GM18502 (cell line): ENCODE measurements around the gene AMFR.
A peak's percentile ranks its signal among the peaks of the same experiment; 100 is the strongest.

Source experiments
- ATAC-seq: cut with Tn5 transposase; IDR thresholded peaks from one replicate; pipeline ENCODE4 v1.9.1; 2021; ENCODE audit warnings: mild to moderate bottlenecking; ENCODE audit not compliant: unreplicated experiment, poor library complexity

Gene AMFR

DNA sequence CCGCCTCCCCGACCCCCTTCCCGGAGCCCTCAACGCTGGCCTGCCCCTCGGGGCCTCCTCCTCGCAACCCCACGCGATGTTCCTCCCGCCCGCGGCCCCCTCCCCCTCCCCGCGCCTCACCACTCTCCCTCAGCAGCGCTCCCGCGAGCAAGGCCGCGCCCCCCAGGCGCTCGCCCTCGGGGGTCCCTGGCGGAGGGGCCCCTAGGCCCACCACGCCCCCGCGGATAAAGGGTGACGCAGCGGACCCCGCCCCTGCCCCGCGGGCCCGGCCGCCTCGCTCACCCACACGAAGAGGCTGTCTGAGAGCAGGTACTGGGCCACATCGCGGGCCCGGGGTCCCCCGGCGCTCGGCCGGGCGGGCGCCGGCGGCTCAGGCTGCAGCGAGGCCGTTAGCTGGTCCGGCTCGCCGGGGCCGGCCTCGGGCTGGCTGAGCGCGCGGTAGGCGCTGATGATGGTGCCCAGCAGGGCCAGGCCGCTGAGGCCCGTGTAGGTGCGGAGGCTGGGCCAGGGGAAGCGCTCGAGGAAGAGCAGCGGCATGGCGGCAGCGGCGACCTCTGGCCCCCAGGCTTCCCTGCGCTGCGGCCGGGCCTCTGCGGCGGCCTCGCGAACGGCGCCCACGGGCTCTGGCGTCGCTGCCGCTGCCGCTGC, 430 bp downstream of the AMFR start:
- ATAC-seq, result peak; percentile 43

DNA sequence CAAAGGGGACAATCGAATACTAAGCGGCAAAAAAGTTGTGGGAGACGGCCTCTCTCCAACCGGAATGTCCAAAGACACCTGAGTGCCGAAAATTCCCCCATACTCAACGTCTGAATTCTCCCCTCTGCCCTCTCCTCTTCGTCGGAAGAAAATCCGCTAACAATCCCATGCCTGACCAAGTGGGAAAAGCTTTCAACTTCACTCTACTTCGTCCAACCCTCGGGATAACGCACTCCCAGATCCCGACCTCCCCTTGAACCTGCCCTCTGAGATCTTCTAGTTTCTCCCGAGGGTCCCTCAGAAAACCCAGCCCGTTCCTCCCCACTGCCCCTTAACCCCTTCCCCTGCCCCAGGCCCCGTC, 961 bp downstream of the AMFR start:
- ATAC-seq, result no peak

DNA sequence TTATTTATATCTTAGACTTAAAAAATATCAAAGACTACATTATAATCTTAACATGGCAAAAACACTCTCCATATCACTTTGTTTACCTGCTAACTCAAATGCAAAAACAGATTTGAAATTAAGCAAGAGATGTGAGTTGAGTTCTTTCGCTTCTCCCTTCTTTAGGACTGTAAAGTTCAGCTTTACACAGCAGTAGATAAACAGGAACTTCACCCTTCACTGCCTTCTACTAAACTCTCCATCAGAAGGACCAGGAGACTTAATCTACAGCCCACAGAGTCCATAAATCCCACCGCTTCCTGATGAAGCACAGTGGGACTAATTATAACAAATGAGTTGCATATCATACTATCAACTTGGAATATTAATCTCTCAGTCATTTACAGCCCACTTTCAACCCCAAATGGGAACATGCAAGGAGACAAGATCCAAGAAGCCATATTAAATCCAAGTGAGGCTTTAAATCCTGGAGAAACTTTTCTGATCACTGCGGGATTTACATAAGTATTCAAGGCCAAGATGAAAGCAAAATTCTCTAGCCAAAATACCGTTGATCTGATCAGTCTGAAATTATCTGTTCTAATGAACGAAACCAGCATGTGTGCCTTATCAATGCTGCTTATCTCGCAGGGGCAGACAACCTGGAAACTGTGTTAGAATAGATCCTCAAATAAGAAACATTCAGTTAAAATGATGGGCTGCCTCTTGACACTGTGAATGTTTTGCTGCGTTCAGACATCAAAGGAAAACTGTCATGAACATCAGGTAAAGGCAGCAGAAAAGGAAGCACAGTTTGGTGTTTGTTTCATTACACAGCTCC, 1.6 kb downstream of the AMFR start:
- no peak for ATAC-seq

DNA sequence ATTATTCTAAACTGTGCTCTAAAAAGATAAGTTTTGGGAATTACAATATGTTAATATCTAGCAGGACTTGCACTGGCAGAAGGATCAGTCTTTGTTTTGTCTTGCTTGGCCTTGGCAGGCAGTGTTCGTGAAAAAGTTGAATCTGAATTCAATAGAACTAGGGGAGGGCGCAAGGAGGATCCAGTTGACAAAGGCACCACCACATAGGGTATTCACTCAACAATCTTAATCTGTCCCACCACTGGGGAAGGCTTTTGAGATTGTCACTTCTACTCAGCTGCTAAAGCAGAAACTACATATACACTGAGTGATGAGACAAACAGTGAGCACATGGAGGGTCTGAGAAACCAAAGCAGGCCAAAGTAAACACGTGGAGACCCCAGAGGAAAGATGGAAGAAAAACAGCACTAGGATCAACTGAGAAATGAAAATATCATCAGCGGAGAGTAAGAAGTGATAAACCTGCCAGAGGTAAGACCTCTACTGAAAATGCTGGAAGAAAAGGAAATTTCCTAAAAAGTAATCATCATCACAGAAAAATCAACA, 2.4 kb downstream of the AMFR start:
- no peak for ATAC-seq

DNA sequence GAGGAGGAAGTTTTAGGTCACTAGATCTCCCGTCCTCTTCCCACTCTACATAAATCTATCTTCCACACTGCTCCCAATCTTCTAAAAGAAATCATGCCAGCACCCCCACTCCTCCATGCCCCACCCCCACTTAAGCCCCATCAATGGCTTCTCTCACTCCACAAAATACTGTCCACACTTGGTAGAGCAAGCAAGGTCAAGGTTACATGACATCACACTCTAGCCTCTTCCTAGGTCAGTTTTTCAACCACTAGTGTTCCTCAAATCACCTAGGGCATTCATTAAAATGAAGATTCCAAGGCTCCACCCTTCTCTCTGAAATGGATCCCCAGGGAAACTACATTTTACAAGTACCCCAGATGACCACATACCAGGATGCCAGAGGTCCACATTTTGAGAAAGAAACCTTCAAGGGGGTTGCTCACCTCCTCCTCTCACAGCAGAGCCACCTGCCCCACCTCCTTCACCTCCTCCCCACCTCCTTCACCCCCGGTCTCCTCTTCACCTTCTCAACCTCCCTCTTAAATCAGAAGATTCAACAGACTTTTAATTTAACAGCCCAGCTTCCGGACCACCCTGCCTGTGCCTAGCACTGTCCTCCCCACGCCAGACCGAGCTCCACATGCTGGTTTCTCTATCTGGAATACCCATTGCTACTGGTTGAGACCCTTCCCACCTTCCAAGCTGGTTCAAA, 3.2 kb downstream of the AMFR start:
- no peak for ATAC-seq

DNA sequence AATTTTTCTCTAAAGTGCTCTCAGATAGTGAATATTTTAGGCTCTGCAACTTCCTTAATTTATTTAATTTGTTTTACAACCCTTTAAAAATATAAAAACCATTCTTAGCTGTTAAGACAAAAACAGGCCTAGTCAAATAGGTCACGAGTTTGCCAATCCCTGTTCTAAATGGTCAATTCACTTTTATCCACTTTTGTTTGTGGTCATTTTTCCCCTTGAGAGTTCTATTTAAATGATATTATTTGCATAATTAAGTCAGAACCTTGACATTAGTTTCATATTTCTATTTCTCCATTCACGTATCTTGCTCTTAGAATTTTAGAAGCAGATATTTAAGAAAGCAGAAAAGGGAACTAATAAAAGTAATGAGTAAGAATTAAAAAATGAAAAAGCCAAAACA, 4.0 kb downstream of the AMFR start:
- no peak for ATAC-seq

DNA sequence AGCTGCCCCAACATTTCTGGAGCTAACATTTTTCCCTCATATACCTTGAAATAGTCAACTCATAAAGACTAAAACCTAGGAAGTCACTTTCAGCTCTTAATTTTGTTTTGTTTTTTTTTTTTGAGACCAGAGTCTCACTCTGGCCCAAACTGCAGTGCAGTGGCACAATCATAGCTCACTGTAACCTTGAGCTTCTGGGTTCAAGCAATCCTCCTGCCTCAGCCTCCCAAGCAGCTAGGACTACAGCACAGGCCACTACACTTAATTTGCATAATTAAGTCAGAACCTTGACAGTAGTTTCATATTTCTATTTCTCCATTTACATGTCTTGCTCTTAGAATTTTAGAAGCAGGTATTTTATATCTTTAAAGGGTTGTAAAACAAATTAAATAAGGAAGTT, 4.7 kb downstream of the AMFR start:
- no peak for ATAC-seq

DNA sequence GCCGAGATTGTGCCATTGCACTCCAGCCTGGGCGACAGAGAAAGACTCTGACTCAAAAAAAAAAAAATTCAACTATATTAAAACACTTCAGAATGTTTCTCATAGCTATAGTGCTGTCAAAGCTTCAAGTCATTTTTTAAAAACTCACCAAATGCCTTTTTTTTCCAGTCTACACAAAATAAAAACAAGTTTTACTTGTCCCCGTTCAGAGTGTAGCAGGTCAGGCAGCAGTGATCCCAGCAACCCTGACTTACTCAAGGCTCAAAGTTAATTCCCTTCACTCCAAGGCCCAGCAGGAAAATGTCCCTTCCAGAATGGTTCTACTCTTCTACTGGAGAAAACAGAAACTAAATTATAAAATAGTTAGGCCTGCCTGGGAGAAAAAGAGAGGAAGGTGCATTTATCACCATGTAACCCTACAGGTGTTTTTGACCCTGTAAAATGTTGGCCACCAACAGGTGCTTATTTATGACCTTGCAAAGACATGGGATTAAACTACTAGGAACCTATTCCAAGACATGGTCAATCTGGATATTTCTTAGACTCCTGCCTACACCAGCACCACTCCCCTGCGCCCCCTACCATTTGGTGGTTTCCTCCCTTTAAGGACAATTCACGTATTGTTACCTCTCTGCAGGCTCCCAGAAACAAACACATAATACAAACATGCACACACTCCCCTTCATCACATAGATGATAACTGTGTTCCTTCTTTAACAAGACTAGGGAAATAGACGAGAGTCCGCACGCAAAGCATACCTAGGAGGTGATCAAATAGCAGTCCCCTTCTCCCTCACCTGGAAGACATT, 5.4 kb downstream of the AMFR start:
- ATAC-seq, result no peak

DNA sequence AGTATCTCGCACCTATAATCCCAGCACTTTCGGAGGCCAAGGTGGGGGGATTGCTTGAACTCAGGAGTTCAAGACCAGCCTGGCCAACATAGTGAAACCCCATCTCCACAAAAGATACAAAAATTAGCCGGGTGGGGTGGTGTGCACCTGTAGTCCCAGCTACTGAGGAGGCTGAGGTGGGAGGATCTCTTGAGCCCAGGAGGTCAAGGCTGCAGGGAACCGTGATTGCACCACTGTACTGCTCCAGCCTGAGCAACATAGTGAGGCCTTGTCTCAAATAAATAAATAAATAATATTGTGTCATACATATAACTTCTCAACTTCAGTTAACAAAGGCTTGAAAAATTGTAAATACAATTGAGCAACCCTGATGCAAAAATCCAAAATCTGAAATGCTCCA, 8.2 kb downstream of the AMFR start:
- ATAC-seq, result no peak

DNA sequence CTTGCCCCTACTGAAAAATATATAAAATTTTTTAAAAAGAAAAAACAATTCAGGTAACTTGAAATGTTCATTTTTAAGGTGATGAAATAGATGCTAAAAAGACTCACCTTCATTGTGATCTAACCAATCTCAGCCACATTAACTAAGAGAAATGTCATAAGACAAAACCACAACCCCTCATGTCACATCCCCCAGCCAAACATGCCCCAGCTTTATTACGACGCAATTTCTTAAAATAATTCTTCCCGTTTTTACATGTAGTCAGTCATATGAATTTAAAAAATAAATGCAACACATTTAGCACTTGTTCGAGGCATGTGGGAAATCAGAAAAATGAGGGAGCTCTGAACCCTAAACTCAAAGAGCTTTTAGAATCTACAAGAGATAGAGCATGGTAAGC, 9.5 kb downstream of the AMFR start:
- no peak for ATAC-seq

DNA sequence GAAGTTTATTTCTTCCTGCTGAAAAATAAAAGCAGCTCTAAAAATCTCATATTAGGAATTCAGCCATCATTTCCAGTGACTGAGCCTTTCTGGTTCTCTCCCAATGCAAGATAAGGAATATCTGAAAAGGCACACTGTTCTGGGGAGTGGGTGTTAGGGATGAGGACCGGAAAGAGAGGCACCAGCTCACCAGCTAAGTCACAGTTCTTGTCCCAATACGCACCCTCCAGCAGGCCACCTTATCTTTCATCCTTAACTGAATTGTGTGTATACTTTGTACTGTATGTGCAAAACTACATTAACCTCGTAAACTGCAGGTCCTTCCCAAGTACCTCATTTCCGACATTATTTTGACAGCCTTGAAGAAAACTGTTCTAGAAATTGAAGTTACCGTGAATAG, 11.0 kb downstream of the AMFR start:
- ATAC-seq, result no peak

DNA sequence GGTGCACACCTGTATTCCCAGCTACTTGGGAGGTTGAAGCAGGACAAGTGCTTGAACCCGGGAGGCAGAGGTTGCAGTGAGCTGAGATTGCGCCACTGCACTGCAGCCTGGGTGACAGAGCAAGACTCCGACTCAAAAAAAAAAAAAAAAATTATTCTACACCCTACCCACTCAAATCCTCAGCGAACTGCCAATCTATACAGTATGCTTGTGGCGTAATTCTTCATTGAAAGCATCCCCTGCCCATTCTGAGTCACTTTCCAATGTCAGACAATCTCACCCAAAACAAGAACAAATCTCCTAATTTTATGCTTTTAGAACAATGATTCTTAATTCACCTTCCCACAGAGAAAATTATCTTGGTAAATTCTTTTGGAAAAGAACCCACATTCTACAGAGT, 12.0 kb downstream of the AMFR start:
- ATAC-seq, result no peak

DNA sequence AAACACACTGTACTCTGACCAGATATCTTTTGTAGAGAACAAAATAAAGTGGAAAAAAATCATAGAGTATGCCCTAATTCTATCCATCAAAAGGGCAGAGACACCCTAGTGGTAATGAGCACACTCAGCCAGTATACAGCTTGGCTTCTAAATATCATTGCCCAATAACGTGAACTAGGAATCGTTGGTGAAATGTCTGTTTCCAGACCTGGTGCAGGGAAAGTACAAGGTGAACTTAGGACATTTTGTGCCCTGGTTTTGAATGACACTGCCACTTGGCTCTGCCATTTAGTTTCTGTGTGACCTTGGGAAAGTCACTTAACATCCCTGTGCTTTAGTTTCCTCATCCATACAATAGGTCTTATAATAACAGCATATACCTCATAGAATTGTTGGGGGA, 13.7 kb downstream of the AMFR start:
- ATAC-seq, result no peak

DNA sequence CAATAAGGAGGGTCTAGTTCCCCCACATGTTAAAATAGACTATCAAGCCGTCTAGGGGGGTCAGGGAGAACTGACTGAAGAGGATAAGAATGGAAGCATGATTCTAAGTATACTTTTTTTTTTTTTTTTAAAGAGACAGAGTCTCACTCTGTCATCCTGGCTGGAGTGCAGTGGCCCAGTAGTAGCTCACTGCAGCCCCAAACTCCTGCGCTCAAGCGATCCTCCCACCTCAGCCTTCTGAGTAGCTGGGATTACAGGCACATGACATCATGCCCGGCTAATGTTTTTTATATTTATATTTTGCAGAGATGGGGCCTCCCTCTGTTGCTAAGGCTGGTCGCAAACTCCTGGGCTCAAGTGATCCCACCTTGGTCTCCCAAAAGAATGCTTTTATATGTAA, 14.2 kb downstream of the AMFR start:
- no peak for ATAC-seq

DNA sequence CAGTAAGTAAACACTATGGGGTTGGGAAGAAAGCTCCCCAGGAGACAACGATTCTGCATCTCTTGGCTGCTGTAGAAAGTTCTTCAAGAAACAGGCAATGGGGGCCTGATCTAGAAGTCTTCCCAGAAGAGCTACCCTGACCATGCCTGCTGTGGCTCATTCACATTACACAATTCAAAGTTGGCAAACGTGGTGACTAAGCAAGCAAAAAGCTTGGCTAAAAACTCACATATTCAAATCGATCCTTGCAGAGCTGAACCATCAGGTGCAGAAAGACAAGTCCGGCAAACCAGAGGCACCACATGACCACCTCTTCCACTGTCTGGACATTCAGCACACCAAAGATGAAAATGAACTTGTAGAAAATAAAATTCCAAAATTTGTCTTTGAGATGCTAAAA, 16.1 kb downstream of the AMFR start:
- ATAC-seq, result no peak

DNA sequence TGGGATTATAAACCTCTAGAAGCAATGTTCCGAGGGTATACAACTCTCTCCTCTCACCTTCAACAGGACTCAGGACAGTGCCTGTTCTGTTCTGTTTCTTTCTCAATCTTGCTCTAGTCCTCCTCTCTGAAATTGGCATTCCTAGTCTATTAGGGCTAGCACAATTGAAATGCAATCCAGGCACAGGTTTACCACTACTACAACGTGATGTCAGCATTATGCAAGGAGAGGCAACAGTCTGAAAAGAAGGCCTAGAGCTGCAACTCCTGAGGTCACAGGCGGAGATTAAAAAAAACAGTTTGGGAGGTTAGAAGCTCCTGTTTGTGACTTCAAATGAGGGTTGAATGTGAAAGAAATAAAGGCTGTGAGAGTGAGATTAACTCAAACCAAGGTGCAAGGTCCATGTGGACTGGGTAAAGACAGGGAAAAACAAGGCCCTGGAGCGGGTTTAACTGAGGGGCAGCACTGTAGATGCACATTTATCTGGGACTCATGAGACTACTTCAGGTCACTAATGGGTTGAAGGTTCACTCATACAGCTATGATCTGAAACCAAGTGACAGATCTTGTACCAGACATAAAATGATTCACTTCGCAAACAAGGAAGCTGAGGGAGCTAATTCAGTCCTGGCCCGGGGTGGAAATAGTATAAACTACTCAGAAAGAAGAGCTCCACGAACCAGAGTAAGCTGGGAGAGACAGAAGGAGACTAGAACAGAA, 16.8 kb downstream of the AMFR start:
- no peak for ATAC-seq

DNA sequence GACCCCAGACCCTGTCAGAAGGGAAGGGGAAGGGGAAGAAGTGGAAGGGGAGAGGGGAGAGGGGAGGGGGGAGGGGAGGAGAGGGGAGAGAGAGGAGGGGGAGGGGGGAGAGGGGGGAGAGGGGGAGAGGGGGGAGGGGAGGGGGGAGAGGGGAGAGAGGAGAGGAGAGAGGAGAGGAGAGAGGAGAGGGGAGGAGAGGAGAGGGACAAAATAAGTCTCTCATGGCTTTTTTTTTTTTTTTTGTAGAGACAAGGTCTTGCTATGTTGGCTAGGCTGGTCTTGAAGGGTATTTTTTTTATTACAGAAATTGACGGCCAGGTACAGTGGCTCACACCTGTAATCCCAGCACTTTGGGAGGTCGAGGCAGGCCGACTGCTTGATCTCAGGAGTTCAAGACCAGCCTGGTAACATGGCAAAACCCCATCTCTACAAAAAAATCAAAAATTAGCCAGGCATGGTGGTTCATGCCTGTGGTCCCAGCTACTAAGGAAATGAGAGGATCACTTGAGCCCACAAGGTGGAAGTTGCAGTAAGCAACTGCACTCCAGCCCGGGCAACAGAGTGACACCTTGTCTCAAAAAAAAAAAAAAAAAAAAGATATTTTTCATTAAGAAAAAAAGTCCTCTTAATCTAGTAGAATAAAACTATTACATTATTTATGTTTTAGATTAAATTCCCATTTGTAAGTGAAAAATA, 19.2 kb downstream of the AMFR start:
- no peak for ATAC-seq

DNA sequence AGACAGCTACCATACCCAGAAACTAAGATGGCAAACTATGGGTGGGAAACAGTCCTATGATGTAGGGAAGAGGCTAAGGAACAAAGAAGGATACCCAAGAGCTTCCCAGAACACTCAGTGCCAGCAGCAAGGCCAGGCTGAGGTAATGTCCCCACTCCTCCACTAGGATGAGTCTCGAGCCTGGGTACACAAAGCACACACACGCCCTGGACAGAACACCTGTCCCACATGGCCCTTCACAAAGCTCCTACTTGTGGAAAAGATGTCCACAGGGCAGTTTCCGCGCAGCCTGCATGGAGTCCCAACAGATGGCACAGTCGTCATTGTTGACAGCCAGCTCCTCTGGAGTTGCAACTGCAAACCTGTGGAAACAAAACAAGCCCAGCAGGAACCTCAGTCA, 23.9 kb downstream of the AMFR start:
- no peak for ATAC-seq

DNA sequence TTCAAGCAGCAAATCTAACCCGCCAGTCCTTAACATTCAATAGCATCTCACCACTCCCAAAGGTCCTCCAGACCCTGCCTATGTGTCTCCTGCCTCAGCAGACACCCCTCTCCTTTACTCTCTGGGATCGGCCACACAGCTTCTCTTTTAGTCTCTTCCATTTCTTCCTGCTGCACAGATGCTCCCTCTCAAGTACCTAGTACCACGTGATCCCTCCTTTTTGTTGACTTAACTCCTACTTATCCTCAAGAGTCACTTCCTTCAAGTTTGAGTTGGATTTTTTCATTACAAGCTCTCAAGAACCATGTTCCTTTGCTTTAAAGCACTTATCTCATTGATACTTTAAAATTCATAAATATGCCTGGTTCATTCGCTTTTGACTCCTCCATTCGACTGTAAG, 24.9 kb downstream of the AMFR start:
- ATAC-seq, result no peak
